Activated naive CD4-positive, alpha-beta T cell treated with anti-CD3 and anti-CD28 coated beads for 36 hours (primary cell): Measurements from ENCODE around the gene CDC42BPG. TPM values are rescaled to one million over a fixed set of nuclear protein-coding genes. Genes with fewer than 3 reads are reported as not detected.

ENCODE experiments used
- CTCF ChIA-PET: fragments of 350-600 bp; sonication (Branson Sonifier 250); formaldehyde crosslinking; loops from one replicate; lab custom pipeline; 2021; ENCODE audit warnings: antibody characterized with exemption; lab: Charles Lee
- DNase-seq: peaks from one replicate; pipeline ENCODE4 v3.0.0-alpha.2; 2020
- H3K27ac Mint-ChIP-seq: one replicate; pipeline ENCODE4 v1.8.0; 2021; ENCODE audit warnings: mild to moderate bottlenecking, mixed read lengths
- H3K27me3 Mint-ChIP-seq: one replicate; pipeline ENCODE4 v1.8.0; 2021; ENCODE audit warnings: low read depth, mixed read lengths
- H3K36me3 Mint-ChIP-seq: one replicate; pipeline ENCODE4 v1.8.0; 2021; ENCODE audit warnings: low read depth, mixed read lengths
- H3K4me1 Mint-ChIP-seq: one replicate; pipeline ENCODE4 v1.8.0; 2021; ENCODE audit warnings: low read depth, mixed read lengths
- H3K4me3 Mint-ChIP-seq: one replicate; pipeline ENCODE4 v1.8.0; 2021; ENCODE audit warnings: mild to moderate bottlenecking, moderate library complexity, mixed read lengths
- H3K9me3 Mint-ChIP-seq: one replicate; pipeline ENCODE4 v1.8.0; 2021; ENCODE audit warnings: mixed read lengths
- intact Hi-C: fragments of 100-400 bp; cut with micrococcal nuclease; formaldehyde crosslinking; loops from one replicate; pipeline ENCODE4 v1.15.1; 2023
- total RNA-seq, 2 experiments: library from RNA; stranded (reverse); gene quantifications; one replicate each; pipeline ENCODE4 v1.2.3, GENCODE V29; 2021

Gene CDC42BPG
- total RNA-seq, 2 experiments from 2014 or later = 0.32 to 0.41 TPM

GRCh38 chr11:64861227-64861975 lies 16.9 kb upstream of the CDC42BPG start:
- CTCF ChIA-PET = interaction anchor here (0.6 to 32.9 kb wide), 4 partner anchors 8 to 134 kb away, joined by 3 to 992 read pairs (median 157); partner anchors contain the start of genes CDC42BPG and EHD1
- peak; percentile 52 for DNase-seq
- Mint-ChIP-seq H3K9me3 (peaks cover 6% of the 10 kb centered on the region), H3K4me1 (peaks cover 94% of the 10 kb centered on the region), H3K36me3 (peaks cover 44% of the 10 kb centered on the region), H3K27ac (peak overlapping the region; percentile 99), H3K27me3 (no peaks in the 10 kb centered on the region), H3K4me3 (peak overlapping the region; percentile 33)
- intact Hi-C loops = loop anchor here (10.0 kb wide), 1 partner anchor 633 kb away; the partner anchor contains the start of gene MALAT1

GRCh38 chr11:64859542-64860414 lies 15.3 kb upstream of the CDC42BPG start:
- H3K9me3 Mint-ChIP-seq = no peaks in the 10 kb centered on the region
- CTCF ChIA-PET = interaction anchor here (0.8 to 32.9 kb wide), 4 partner anchors 9 to 53 kb away, joined by 3 to 992 read pairs (median 157); partner anchors contain the start of genes CDC42BPG and EHD1
- peaks cover 94% of the 10 kb centered on the region for H3K4me1 Mint-ChIP-seq
- intact Hi-C loops = loop anchor here (1.0 to 10.0 kb wide), 8 partner anchors 8 to 713 kb away; partner anchors contain the start of genes EHD1, FAM89B, MALAT1 and ZNRD2
- peak overlapping the region; percentile 99 for H3K27ac Mint-ChIP-seq
- peak overlapping the region; percentile 72 for H3K4me3 Mint-ChIP-seq
- H3K36me3 Mint-ChIP-seq = peaks cover 51% of the 10 kb centered on the region
- no peaks in the 10 kb centered on the region for H3K27me3 Mint-ChIP-seq
- peak; percentile 85 for DNase-seq

GRCh38 chr11:64858467-64859263 lies 14.2 kb upstream of the CDC42BPG start:
- H3K4me1 Mint-ChIP-seq = peaks cover 95% of the 10 kb centered on the region
- H3K4me3 Mint-ChIP-seq = peak overlapping the region; percentile 72
- intact Hi-C loops = loop anchor here (1.0 to 5.0 kb wide), 7 partner anchors 7 to 714 kb away; partner anchors contain the start of genes EHD1, FAM89B and ZNRD2
- H3K9me3 Mint-ChIP-seq = no peaks in the 10 kb centered on the region
- peak; percentile 89 for DNase-seq
- CTCF ChIA-PET = interaction anchor here (4.2 to 32.9 kb wide), 3 partner anchors 8 to 28 kb away, joined by 26 to 992 read pairs (median 288); partner anchors contain the start of genes CDC42BPG and EHD1
- peaks cover 59% of the 10 kb centered on the region for H3K36me3 Mint-ChIP-seq
- H3K27me3 Mint-ChIP-seq = no peaks in the 10 kb centered on the region
- H3K27ac Mint-ChIP-seq = peak overlapping the region; percentile 99

GRCh38 chr11:64857485-64857884 lies 13.0 kb upstream of the CDC42BPG start:
- no peaks in the 10 kb centered on the region for H3K9me3 Mint-ChIP-seq
- CTCF ChIA-PET = interaction anchor here (0.6 to 32.9 kb wide), 5 partner anchors 6 to 87 kb away, joined by 3 to 992 read pairs (median 288); partner anchors contain the start of genes CDC42BPG and EHD1
- no peak for DNase-seq
- H3K4me3 Mint-ChIP-seq = no peak overlapping the region
- peaks cover 64% of the 10 kb centered on the region for H3K36me3 Mint-ChIP-seq
- peaks cover 95% of the 10 kb centered on the region for H3K4me1 Mint-ChIP-seq
- no peaks in the 10 kb centered on the region for H3K27me3 Mint-ChIP-seq
- intact Hi-C loops = loop anchor here (5.0 kb wide), 3 partner anchors 110 to 715 kb away; partner anchors contain the start of genes FAM89B and ZNRD2
- peak overlapping the region; percentile 78 for H3K27ac Mint-ChIP-seq

GRCh38 chr11:64856382-64857227 lies 12.2 kb upstream of the CDC42BPG start:
- H3K4me1 Mint-ChIP-seq = peaks cover 96% of the 10 kb centered on the region
- H3K4me3 Mint-ChIP-seq = peak overlapping the region; percentile 48
- H3K9me3 Mint-ChIP-seq = no peaks in the 10 kb centered on the region
- H3K36me3 Mint-ChIP-seq = peaks cover 66% of the 10 kb centered on the region
- H3K27ac Mint-ChIP-seq = peak overlapping the region; percentile 89
- peak; percentile 91 for DNase-seq
- intact Hi-C loops = loop anchor here (1.0 to 5.0 kb wide), 4 partner anchors 9 to 716 kb away; partner anchors contain the start of genes FAM89B and ZNRD2
- no peaks in the 10 kb centered on the region for H3K27me3 Mint-ChIP-seq
- CTCF ChIA-PET = interaction anchor here (0.6 to 32.9 kb wide), 4 partner anchors 6 to 960 kb away, joined by 3 to 992 read pairs (median 288); partner anchors contain the start of genes CDC42BPG and EHD1

GRCh38 chr11:64855596-64856304 lies 11.3 kb upstream of the CDC42BPG start:
- Mint-ChIP-seq H3K36me3 (peaks cover 66% of the 10 kb centered on the region), H3K27ac (peak overlapping the region; percentile 89), H3K27me3 (no peaks in the 10 kb centered on the region), H3K4me1 (peaks cover 96% of the 10 kb centered on the region), H3K9me3 (no peaks in the 10 kb centered on the region), H3K4me3 (peak overlapping the region; percentile 22)
- intact Hi-C loops = loop anchor here (1.0 to 5.0 kb wide), 4 partner anchors 10 to 717 kb away; partner anchors contain the start of genes FAM89B and ZNRD2
- DNase-seq = peak; percentile 44
- CTCF ChIA-PET = interaction anchor here (0.6 to 32.9 kb wide), 4 partner anchors 5 to 961 kb away, joined by 3 to 992 read pairs (median 288); partner anchors contain the start of genes CDC42BPG and EHD1

- Mint-ChIP-seq H3K4me3 (no peak overlapping the region), H3K27me3 (no peaks in the 10 kb centered on the region), H3K27ac (peak overlapping the region; percentile 89), H3K4me1 (peaks cover 94% of the 10 kb centered on the region), H3K9me3 (no peaks in the 10 kb centered on the region), H3K36me3 (peaks cover 60% of the 10 kb centered on the region)
- intact Hi-C loops = loop anchor here (5.0 kb wide), 3 partner anchors 108 to 717 kb away; partner anchors contain the start of genes FAM89B and ZNRD2
- CTCF ChIA-PET = interaction anchor here (14.4 to 32.9 kb wide), 3 partner anchors 5 to 32 kb away, joined by 288 to 992 read pairs (median 288); partner anchors contain the start of genes CDC42BPG and EHD1
- peak; percentile 67 for DNase-seq
Measured at GRCh38 chr11:64854534-64855502, 10.4 kb upstream of the CDC42BPG start.

GRCh38 chr11:64854157-64854533 lies 9.7 kb upstream of the CDC42BPG start:
- H3K27me3 Mint-ChIP-seq = no peaks in the 10 kb centered on the region
- no peak overlapping the region for H3K4me3 Mint-ChIP-seq
- H3K36me3 Mint-ChIP-seq = peaks cover 54% of the 10 kb centered on the region
- H3K9me3 Mint-ChIP-seq = no peaks in the 10 kb centered on the region
- peaks cover 94% of the 10 kb centered on the region for H3K4me1 Mint-ChIP-seq
- peak overlapping the region; percentile 24 for H3K27ac Mint-ChIP-seq
- DNase-seq = no peak
- intact Hi-C loops = no loop called here
- CTCF ChIA-PET = interaction anchor here (14.4 to 32.9 kb wide), 2 partner anchors 9 to 33 kb away, joined by 288 to 992 read pairs; partner anchors contain the start of gene EHD1

- CTCF ChIA-PET = interaction anchor here (1.3 to 32.9 kb wide), 3 partner anchors 9 to 33 kb away, joined by 4 to 992 read pairs (median 288); partner anchors contain the start of genes CDC42BPG and EHD1
- Mint-ChIP-seq H3K27me3 (no peaks in the 10 kb centered on the region), H3K36me3 (peaks cover 52% of the 10 kb centered on the region), H3K4me1 (peaks cover 94% of the 10 kb centered on the region), H3K27ac (peak overlapping the region; percentile 95), H3K9me3 (no peaks in the 10 kb centered on the region), H3K4me3 (peak overlapping the region; percentile 18)
- intact Hi-C loops = no loop called here
- DNase-seq = peak; percentile 45
Measured at GRCh38 chr11:64853709-64854108, 9.3 kb upstream of the CDC42BPG start.
